ENCODE results near the gene PROSER2.

DNA sequence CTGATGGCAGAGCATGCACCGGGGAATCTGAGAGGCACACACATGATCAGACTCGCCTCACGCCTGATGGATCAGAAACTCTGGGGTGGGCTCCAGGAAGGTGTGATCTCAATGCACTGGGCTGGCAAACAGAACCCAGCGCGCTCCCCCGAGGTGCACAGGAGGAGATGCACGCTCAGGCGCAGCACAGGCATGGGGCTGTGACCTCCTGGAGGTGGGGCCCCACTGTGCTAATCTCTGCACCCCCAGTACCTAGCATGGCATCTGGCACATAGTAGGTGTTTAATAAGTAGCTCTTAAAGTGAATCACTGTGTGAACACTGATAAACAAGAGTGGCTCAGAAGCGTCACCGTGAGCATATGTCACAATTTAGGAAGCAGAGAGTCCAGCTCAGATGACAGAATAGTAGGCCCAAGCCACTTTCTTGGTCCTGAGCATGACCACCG, 57.9 kb downstream of the PROSER2 start:
- TF ChIP-seq, protein P1, sequence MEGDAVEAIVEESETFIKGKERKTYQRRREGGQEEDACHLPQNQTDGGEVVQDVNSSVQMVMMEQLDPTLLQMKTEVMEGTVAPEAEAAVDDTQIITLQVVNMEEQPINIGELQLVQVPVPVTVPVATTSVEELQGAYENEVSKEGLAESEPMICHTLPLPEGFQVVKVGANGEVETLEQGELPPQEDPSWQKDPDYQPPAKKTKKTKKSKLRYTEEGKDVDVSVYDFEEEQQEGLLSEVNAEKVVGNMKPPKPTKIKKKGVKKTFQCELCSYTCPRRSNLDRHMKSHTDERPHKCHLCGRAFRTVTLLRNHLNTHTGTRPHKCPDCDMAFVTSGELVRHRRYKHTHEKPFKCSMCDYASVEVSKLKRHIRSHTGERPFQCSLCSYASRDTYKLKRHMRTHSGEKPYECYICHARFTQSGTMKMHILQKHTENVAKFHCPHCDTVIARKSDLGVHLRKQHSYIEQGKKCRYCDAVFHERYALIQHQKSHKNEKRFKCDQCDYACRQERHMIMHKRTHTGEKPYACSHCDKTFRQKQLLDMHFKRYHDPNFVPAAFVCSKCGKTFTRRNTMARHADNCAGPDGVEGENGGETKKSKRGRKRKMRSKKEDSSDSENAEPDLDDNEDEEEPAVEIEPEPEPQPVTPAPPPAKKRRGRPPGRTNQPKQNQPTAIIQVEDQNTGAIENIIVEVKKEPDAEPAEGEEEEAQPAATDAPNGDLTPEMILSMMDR (IDR thresholded peaks at IDR 0.05; ENCODE audit: low read depth, low read length) = no peak
- no peak for TF ChIP-seq EZH2phosphoT487 (IDR thresholded peaks at IDR 0.05; ENCODE audit: low read depth)

Data from OCI-LY3 (cell line).